OCI-LY1 (cell line): Measurements from ENCODE around the gene SLC7A7.

Experiments used
- CTCF ChIP-seq: fragments of 200-600 bp; sonication (generic), shearing (Covaris generic); IDR thresholded peaks from 2 replicates; pipeline ENCODE4 v1.5.1; 2017; ENCODE audit warnings: mild to moderate bottlenecking, antibody characterized with exemption, low read length, moderate library complexity, mixed read lengths
- EZH2 ChIP-seq: fragments of 200-600 bp; sonication (generic), shearing (Covaris generic); IDR thresholded peaks from 2 replicates; pipeline ENCODE4 v1.8.0; 2017; ENCODE audit warnings: borderline replicate concordance, mixed run types, mild to moderate bottlenecking, antibody characterized with exemption, low read length, moderate library complexity, mixed read lengths

DNA sequence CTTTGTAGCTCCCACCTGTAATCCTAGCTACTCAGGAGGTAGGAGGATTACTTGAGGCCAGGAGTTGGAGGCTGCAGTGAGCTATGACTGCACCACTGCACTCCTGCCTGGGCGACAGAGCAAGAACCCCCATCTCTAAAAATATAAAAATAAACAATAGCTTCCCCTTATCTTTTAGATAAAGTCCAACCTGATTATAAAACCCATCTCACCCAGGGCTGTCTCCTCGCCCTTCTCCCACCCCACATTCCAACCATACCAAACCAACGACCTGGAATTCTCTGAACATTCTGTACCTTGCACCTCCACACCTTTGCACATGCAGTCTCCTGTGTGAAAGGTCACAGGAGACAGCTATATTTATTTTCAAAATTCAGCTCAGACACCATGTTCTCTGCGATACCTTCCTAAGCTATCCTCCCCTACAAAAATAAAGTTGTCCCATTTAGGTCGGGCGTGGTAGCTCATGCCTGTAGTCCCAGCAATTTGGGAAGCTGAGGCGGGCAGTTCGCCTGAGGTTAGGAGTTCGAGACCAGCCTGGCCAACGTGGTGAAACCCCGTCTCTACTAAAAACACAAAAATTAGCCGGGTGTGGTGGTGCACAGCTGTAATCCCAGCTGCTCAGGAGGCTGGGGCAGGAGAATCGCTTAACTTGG is 7.7 kb downstream of the SLC7A7 start:
- TF ChIP-seq CTCF (no peak), EZH2 (no peak)
